Measurements from ENCODE around the gene SLC25A34.

DNA sequence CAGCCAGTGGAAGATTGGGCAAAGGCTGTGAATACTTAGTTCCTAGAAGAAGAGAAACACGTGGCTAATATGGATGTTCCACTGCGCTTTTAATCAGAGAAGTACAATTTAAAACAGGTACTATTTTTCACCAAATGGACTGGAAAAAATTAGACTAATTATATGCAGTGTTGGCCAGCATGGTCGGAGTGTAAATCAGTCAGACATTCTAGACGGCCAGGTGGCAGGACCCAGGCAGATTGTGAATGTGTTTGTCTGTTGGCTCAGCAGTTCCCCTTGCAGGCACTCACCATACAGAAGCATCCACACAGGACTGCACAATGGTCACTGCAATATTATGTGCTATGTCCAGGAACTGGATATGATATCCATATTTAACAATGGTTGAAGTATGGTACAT lies 23.9 kb upstream of the SLC25A34 start:
- TF ChIP-seq POLR2A (IDR thresholded peaks at IDR 0.05; ENCODE audit: extremely low read depth, insufficient read length), result no peak
- TF ChIP-seq, protein P1, sequence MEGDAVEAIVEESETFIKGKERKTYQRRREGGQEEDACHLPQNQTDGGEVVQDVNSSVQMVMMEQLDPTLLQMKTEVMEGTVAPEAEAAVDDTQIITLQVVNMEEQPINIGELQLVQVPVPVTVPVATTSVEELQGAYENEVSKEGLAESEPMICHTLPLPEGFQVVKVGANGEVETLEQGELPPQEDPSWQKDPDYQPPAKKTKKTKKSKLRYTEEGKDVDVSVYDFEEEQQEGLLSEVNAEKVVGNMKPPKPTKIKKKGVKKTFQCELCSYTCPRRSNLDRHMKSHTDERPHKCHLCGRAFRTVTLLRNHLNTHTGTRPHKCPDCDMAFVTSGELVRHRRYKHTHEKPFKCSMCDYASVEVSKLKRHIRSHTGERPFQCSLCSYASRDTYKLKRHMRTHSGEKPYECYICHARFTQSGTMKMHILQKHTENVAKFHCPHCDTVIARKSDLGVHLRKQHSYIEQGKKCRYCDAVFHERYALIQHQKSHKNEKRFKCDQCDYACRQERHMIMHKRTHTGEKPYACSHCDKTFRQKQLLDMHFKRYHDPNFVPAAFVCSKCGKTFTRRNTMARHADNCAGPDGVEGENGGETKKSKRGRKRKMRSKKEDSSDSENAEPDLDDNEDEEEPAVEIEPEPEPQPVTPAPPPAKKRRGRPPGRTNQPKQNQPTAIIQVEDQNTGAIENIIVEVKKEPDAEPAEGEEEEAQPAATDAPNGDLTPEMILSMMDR (IDR thresholded peaks at IDR 0.05; ENCODE audit: low read depth, low read length), result no peak
